IMR-90 (cell line): ENCODE data around the gene CAPS. TPM values are rescaled to one million over a fixed set of nuclear protein-coding genes. Genes with fewer than 3 reads are reported as not detected.

ENCODE experiments used
- ATAC-seq: fragments of 200-7000 bp; cut with Tn5 transposase; 2 replicates; pipeline ENCODE4 v1.9.1; 2020; ENCODE audit warnings: low read depth, mild to moderate bottlenecking, moderate library complexity
- BruUV-seq: library from RNA; stranded (reverse); fragments of 400-500 nt; replicated peaks from 2 replicates; lab custom pipeline; 2021; lab: Mats Ljungman, UMichigan
- CTCF ChIA-PET: fragments of 300-600 bp; formaldehyde crosslinking; extraction: SDS; loops from one replicate; lab custom pipeline; 2021; ENCODE audit warnings: antibody characterized with exemption; lab: Yijun Ruan, JAX
- POLR2A ChIA-PET: fragments of 300-600 bp; sonication (Branson Sonifier 250); formaldehyde crosslinking; loops from one replicate; lab custom pipeline; 2022; ENCODE audit warnings: antibody characterized with exemption; ENCODE audit not compliant: unreplicated experiment; lab: Charles Lee
- DNase-seq: peaks from one replicate; pipeline ENCODE4 v3.0.0; 2013
- H2AFZ ChIP-seq: replicated peaks from 2 replicates; pipeline ENCODE3; 2013; ENCODE audit warnings: low read length, mild to moderate bottlenecking; ENCODE audit not compliant: poor library complexity
- H2AK5ac ChIP-seq: 2 replicates; pipeline ENCODE4 v1.6.1; 2013; ENCODE audit warnings: low read depth, low read length, inconsistent platforms
- H2AK9ac ChIP-seq: replicated peaks from 2 replicates; pipeline ENCODE3; 2013; ENCODE audit warnings: mild to moderate bottlenecking, low read depth, low read length, moderate library complexity; ENCODE audit not compliant: poor library complexity
- H2BK120ac ChIP-seq: 2 replicates; pipeline ENCODE4 v1.6.1; 2013; ENCODE audit warnings: low read depth, low read length, inconsistent platforms
- H2BK15ac ChIP-seq: 3 replicates; pipeline ENCODE4 v1.6.1; 2013; ENCODE audit warnings: low read depth, low read length, inconsistent platforms
- H2BK20ac ChIP-seq: 2 replicates; pipeline ENCODE4 v1.6.1; 2013; ENCODE audit warnings: low read depth, mild to moderate bottlenecking, inconsistent platforms, low read length, moderate library complexity
- H2BK5ac ChIP-seq: 2 replicates; pipeline ENCODE4 v1.6.1; 2013; ENCODE audit warnings: mild to moderate bottlenecking, low read depth, low read length, inconsistent platforms; ENCODE audit not compliant: poor library complexity, severe bottlenecking
- H3K14ac ChIP-seq: replicated peaks from 2 replicates; pipeline ENCODE4 v1.6.1; 2013; ENCODE audit warnings: low read depth, low read length, inconsistent platforms
- H3K18ac ChIP-seq: 2 replicates; pipeline ENCODE4 v1.6.1; 2013; ENCODE audit warnings: low read depth, low read length, control low read depth
- H3K23ac ChIP-seq: 2 replicates; pipeline ENCODE4 v1.6.1; 2013; ENCODE audit warnings: low read depth, low read length, inconsistent platforms
- H3K27ac ChIP-seq: 2 replicates; pipeline ENCODE4 v1.5.1; 2013; ENCODE audit warnings: mild to moderate bottlenecking, control low read depth, low read length; ENCODE audit not compliant: insufficient read depth
- H3K27me3 ChIP-seq: 2 replicates; pipeline ENCODE4 v1.6.1; 2013; ENCODE audit warnings: low read length; ENCODE audit not compliant: control insufficient read depth, insufficient read depth
- H3K36me3 ChIP-seq: 2 replicates; pipeline ENCODE4 v1.6.1; 2013; ENCODE audit warnings: low read length, mixed read lengths; ENCODE audit not compliant: control insufficient read depth, insufficient read depth
- H3K4ac ChIP-seq: 2 replicates; pipeline ENCODE4 v1.6.1; 2013; ENCODE audit warnings: low read depth, low read length, inconsistent platforms
- H3K4me1 ChIP-seq: 2 replicates; pipeline ENCODE4 v1.6.1; 2013; ENCODE audit warnings: low read length, mixed read lengths; ENCODE audit not compliant: control insufficient read depth, insufficient read depth
- H3K4me2 ChIP-seq: 2 replicates; pipeline ENCODE4 v1.6.1; 2013; ENCODE audit warnings: low read depth, mild to moderate bottlenecking, control low read depth, low read length, moderate library complexity
- H3K4me3 ChIP-seq: 2 replicates; pipeline ENCODE4 v1.5.1; 2013; ENCODE audit warnings: low read depth, mild to moderate bottlenecking, control low read depth, low read length, moderate library complexity; ENCODE audit not compliant: insufficient read depth
- H3K56ac ChIP-seq: 2 replicates; pipeline ENCODE4 v1.6.1; 2013; ENCODE audit warnings: low read length, inconsistent platforms; ENCODE audit not compliant: insufficient read depth; ENCODE audit errors: extremely low read depth
- H3K79me1 ChIP-seq, 2 experiments: 2 replicates each; pipeline ENCODE4 v1.6.1; 2013; ENCODE audit warnings: low read length in 2 of 2, inconsistent platforms in 1 of 2, low read depth in 1 of 2
- H3K9ac ChIP-seq: 2 replicates; pipeline ENCODE4 v1.6.1; 2013; ENCODE audit warnings: low read depth, low read length, control low read depth
- H3K9me1 ChIP-seq: 2 replicates; pipeline ENCODE4 v1.6.1; 2013; ENCODE audit warnings: low read length, inconsistent platforms; ENCODE audit not compliant: insufficient read depth
- H3K9me3 ChIP-seq: 2 replicates; pipeline ENCODE4 v1.6.1; 2013; ENCODE audit warnings: low read length; ENCODE audit not compliant: control insufficient read depth, insufficient read depth
- H4K20me1 ChIP-seq: 2 replicates; pipeline ENCODE4 v1.6.1; 2013; ENCODE audit warnings: low read length, inconsistent platforms; ENCODE audit not compliant: insufficient read depth
- H4K5ac ChIP-seq: 2 replicates; pipeline ENCODE4 v1.6.1; 2013; ENCODE audit warnings: mild to moderate bottlenecking, low read depth, low read length, control low read depth
- H4K8ac ChIP-seq, 2 experiments: 2 replicates each; pipeline ENCODE4 v1.6.1; 2013; ENCODE audit warnings: low read depth in 2 of 2, low read length in 2 of 2, control low read depth in 1 of 2, inconsistent platforms in 1 of 2
- H4K91ac ChIP-seq: 2 replicates; pipeline ENCODE4 v1.6.1; 2013; ENCODE audit warnings: low read depth, low read length, inconsistent platforms; ENCODE audit not compliant: insufficient read depth
- CEBPB ChIP-seq: IDR thresholded peaks from 2 replicates; pipeline ENCODE4 v1.6.1; 2012; ENCODE audit warnings: low read depth, low read length, improper control_type of control experiment
- CHD1 ChIP-seq: IDR thresholded peaks from 2 replicates; pipeline ENCODE4 v1.6.1; 2012; ENCODE audit warnings: low read depth, low read length, improper control_type of control experiment
- MAFK ChIP-seq: IDR thresholded peaks from 2 replicates; pipeline ENCODE4 v1.6.1; 2012; ENCODE audit warnings: low read depth, low read length, improper control_type of control experiment
- MAZ ChIP-seq: IDR thresholded peaks from 2 replicates; pipeline ENCODE4 v1.6.1; 2012; ENCODE audit warnings: low read depth, mild to moderate bottlenecking, low read length, improper control_type of control experiment, moderate library complexity, borderline replicate concordance
- MXI1 ChIP-seq: IDR thresholded peaks from 2 replicates; pipeline ENCODE4 v1.6.1; 2012; ENCODE audit warnings: low read depth, mild to moderate bottlenecking, low read length, moderate library complexity, borderline replicate concordance
- NFE2L2 ChIP-seq: fragments of 150-350 bp; IDR thresholded peaks from 2 replicates; pipeline ENCODE4 v1.6.1; 2016; ENCODE audit warnings: low read depth, mild to moderate bottlenecking, low read length
- POLR2A ChIP-seq: IDR thresholded peaks from 2 replicates; pipeline ENCODE4 v1.6.1; 2012; ENCODE audit warnings: mild to moderate bottlenecking, low read depth, low read length
- RAD21 ChIP-seq: IDR thresholded peaks from 2 replicates; pipeline ENCODE4 v1.6.1; 2012; ENCODE audit warnings: low read length, improper control_type of control experiment
- RCOR1 ChIP-seq: IDR thresholded peaks from 2 replicates; pipeline ENCODE4 v1.6.1; 2012; ENCODE audit warnings: mild to moderate bottlenecking, low read length, improper control_type of control experiment; ENCODE audit not compliant: insufficient replicate concordance
- RFX5 ChIP-seq: IDR thresholded peaks from 2 replicates; pipeline ENCODE4 v1.8.0; 2012; ENCODE audit warnings: low read depth, mild to moderate bottlenecking, low read length, moderate library complexity
- SMC3 ChIP-seq: fragments of 150-350 bp; IDR thresholded peaks from 2 replicates; pipeline ENCODE4 v1.6.1; 2016; ENCODE audit warnings: low read depth, mild to moderate bottlenecking, antibody characterized with exemption, low read length, moderate library complexity
- WGBS, 2 experiments: methylation state at CpG; one replicate each; pipeline versions ENCODE4 v1.1.5 to v1.1.7; 2013; ENCODE audit warnings: missing lambda C conversion rate in 2 of 2; ENCODE audit not compliant: insufficient read length in 1 of 2; ENCODE audit errors: extremely low coverage in 2 of 2; 5-methylcytosine and 5-hydroxymethylcytosine counted together
- dilution Hi-C: fragments of 300-500 bp; cut with HindIII; formaldehyde crosslinking; loops from one replicate; pipeline ENCODE4 v1.14.3; 2018; ENCODE audit warnings: low sequenced_read_pairs; ENCODE audit not compliant: unreplicated experiment
- in situ Hi-C: fragments of 300-500 bp; cut with MboI; formaldehyde crosslinking; loops from 3 replicates; pipeline ENCODE4 v1.14.3; 2019; ENCODE audit warnings: low sequenced_read_pairs, inconsistent platforms, mixed read lengths
- intact Hi-C: fragments of 100-400 bp; cut with micrococcal nuclease; formaldehyde crosslinking; loops from 2 replicates; pipeline ENCODE4 v1.10.0; 2022
- polyA plus RNA-seq, 3 experiments: library from polyadenylated mRNA; depleted of rRNA; stranded (reverse); fragments of >200 nt; gene quantifications; 2 replicates each; pipeline ENCODE4 v1.2.3, GENCODE V29; 2012; ENCODE audit warnings: low replicate concordance in 1 of 3
- total RNA-seq: library from RNA; depleted of rRNA; stranded (reverse); fragments of >200 nt; gene quantifications from 2 replicates; pipeline ENCODE4 v1.2.3, GENCODE V29; 2012
- TF ChIP-seq, protein P1 (sequence below): conservative IDR thresholded peaks from 2 replicates; pipeline ENCODE4 v1.5.1; 2012; ENCODE audit warnings: mild to moderate bottlenecking, low read depth, low read length, improper control_type of control experiment
- TF ChIP-seq, protein P2 (sequence below): fragments of 150-350 bp; IDR thresholded peaks from 2 replicates; pipeline ENCODE4 v1.6.1; 2017; ENCODE audit warnings: mild to moderate bottlenecking, antibody characterized with exemption, low read length, low read depth

CAPS gene
- total and polyA plus RNA-seq, 2 of the 4 experiments (the other 2 are of a cell fraction) = 0.54 to 4.9 TPM

DNA sequence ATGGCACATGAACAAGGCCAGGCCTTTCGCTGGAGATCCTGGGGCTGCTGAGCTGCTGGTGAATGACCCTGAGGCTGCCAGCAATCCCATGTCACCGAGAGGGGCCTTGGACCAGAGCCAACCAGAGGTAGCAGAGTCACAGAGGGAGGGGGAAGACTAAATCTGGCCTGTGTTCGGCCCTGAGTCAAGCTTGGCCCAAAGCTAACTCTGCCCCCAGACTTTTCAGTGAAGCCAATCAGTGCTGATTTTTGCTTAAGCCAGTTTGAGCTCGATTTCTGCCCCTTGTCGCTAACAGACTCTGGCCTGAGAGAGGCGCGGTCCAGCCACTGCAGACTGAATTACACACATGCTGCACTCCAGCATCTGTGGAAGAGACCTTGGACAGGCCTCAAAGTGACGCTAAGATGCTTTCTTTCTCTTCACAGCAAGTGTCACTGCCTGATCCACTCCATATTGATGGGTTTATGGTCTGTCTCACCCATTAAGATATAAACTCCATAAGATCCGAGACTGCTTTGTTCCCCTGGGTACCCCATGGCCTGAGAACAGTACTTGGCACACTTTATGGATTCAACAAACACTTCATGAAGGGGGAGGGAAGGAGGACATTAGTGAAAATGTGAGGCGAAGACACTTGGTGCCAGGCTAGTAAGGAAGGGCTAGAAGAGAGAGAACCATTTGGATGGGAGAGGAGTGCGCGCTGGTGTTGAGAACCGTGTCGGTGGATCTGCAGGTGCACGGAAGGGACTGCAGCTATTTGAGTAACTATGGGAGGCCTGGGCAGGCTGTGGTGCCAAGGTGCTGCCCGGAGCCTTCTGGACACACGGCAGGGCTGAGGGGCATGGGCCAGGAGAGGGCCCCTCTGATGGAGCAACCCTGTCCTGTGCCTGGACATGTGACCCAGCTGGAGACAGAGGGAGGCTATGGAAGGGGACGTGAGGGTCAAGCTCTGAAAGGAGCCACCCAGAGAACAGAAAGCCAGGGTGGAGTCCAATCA is 46.2 kb downstream of the CAPS start:
- H2AFZ ChIP-seq = no peak overlapping the region
- BruUV-seq = no TSS peak
- CTCF ChIA-PET = no interaction called here
- peak overlapping the region in 1 of 2 experiments; percentile 38; a peak in 1 of 4 replicates for H4K8ac ChIP-seq
- H3K18ac ChIP-seq = no peak overlapping the region; the same call in 1 of the 2 replicates
- no peak overlapping the region for H2BK5ac ChIP-seq
- dilution Hi-C loops = no loop called here
- H2BK15ac ChIP-seq = peak overlapping the region; percentile 59; the same call in 2 of the 3 replicates
- H2BK120ac ChIP-seq = peak overlapping the region; percentile 35
- no peak overlapping the region for H3K9ac ChIP-seq
- H3K9me1 ChIP-seq = peaks cover 64% of the 10 kb centered on the region
- H3K9me3 ChIP-seq = no peaks in the 10 kb centered on the region
- peaks cover 92% of the 10 kb centered on the region for H4K20me1 ChIP-seq
- no peak overlapping the region for H2AK9ac ChIP-seq
- H3K27me3 ChIP-seq = no peaks in the 10 kb centered on the region
- peaks cover 2% of the 10 kb centered on the region; the same call in 1 of the 2 replicates for H3K36me3 ChIP-seq
- TF ChIP-seq POLR2A = no peak
- no peak for TF ChIP-seq RAD21
- no peak for TF ChIP-seq SMC3
- no peak for TF ChIP-seq RCOR1
- TF ChIP-seq NFE2L2 = no peak
- no peak for TF ChIP-seq RFX5
- no peak for TF ChIP-seq MAZ
- TF ChIP-seq MXI1 = no peak
- no peak for TF ChIP-seq CEBPB
- TF ChIP-seq, protein P1, sequence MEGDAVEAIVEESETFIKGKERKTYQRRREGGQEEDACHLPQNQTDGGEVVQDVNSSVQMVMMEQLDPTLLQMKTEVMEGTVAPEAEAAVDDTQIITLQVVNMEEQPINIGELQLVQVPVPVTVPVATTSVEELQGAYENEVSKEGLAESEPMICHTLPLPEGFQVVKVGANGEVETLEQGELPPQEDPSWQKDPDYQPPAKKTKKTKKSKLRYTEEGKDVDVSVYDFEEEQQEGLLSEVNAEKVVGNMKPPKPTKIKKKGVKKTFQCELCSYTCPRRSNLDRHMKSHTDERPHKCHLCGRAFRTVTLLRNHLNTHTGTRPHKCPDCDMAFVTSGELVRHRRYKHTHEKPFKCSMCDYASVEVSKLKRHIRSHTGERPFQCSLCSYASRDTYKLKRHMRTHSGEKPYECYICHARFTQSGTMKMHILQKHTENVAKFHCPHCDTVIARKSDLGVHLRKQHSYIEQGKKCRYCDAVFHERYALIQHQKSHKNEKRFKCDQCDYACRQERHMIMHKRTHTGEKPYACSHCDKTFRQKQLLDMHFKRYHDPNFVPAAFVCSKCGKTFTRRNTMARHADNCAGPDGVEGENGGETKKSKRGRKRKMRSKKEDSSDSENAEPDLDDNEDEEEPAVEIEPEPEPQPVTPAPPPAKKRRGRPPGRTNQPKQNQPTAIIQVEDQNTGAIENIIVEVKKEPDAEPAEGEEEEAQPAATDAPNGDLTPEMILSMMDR = no peak
- TF ChIP-seq, protein P2, sequence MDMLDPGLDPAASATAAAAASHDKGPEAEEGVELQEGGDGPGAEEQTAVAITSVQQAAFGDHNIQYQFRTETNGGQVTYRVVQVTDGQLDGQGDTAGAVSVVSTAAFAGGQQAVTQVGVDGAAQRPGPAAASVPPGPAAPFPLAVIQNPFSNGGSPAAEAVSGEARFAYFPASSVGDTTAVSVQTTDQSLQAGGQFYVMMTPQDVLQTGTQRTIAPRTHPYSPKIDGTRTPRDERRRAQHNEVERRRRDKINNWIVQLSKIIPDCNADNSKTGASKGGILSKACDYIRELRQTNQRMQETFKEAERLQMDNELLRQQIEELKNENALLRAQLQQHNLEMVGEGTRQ = no peak
- TF ChIP-seq CHD1 = no peak
- no peak for TF ChIP-seq MAFK
- H4K5ac ChIP-seq = no peak overlapping the region; the same call in 1 of the 2 replicates
- H3K79me1 ChIP-seq = peaks cover 27 to 99% of the 10 kb centered on the region in 2 experiments
- no peak overlapping the region for H3K4me2 ChIP-seq
- POLR2A ChIA-PET = interaction anchor here (0.6 kb wide), 1 partner anchor 13 kb away, joined by 5 read pairs; no protein-coding TSS in a partner anchor
- intact Hi-C loops = loop anchor here (10.0 kb wide), 1 partner anchor 156 kb away; the partner anchor contains the start of gene NRTN
- peak overlapping the region; percentile 44 for H4K91ac ChIP-seq
- H3K27ac ChIP-seq = peak overlapping the region; percentile 1; the same call in 1 of the 2 replicates
- H3K14ac ChIP-seq = peak overlapping the region; percentile 78
- 53% methylated on average over 12 of the region's 18 CpGs; no CpG with 5 or more reads in 1 of the 2 experiments for whole genome bisulfite sequencing, 2 experiments
- H3K4me1 ChIP-seq = peaks cover 49% of the 10 kb centered on the region
- no peak overlapping the region for H3K56ac ChIP-seq
- H2AK5ac ChIP-seq = peak overlapping the region; percentile 81
- DNase-seq (no peak), ATAC-seq (no peak)
- peak overlapping the region; percentile 69 for H3K4ac ChIP-seq
- H2BK20ac ChIP-seq = peak overlapping the region; percentile 21; the same call in 1 of the 2 replicates
- H3K23ac ChIP-seq = peak overlapping the region; percentile 58
- in situ Hi-C loops = no loop called here
- H3K4me3 ChIP-seq = no peak overlapping the region
